Measurements from ENCODE around the gene TSPAN18.

The TSPAN18 gene

DNA sequence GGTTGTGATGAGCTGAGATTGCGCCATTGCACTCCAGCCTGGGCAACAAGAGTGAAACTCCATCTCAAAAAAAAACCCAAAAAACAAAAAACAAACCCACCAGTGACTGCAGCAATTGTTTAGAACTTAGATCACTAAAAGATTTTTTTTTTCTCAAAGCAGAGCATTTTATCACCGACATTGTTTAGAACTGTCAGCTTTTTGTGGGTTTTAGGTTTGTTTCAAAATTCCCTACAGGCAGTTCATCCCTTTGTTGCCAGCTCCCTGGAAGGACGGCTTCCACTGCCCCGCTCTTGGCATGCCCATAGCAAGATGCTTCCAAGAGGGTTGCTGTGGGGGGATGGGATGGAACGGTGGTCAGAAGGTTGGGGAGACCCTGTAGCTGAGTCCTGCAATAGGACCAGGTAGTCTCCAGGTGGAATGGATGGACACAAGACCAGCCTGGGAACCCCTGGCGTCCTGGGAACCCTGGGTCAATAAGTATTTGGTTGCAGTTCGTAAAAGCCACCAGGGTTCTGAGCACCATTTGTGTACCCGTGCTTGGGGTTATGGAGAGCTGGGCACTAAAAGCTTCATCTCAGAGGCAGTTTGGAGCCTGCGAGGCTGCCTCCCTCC lies 46.7 kb downstream of the TSPAN18 start:
- H3K4me1 Mint-ChIP-seq, result no peaks in the 10 kb centered on the region
- no peak for ATAC-seq
- H3K4me3 Mint-ChIP-seq, result no peak overlapping the region
- no peaks in the 10 kb centered on the region for H3K27me3 Mint-ChIP-seq
- peaks cover 3% of the 10 kb centered on the region for H3K36me3 Mint-ChIP-seq
- H3K27ac Mint-ChIP-seq, result no peak overlapping the region
- H3K9me3 Mint-ChIP-seq, result peaks cover 2% of the 10 kb centered on the region

DNA sequence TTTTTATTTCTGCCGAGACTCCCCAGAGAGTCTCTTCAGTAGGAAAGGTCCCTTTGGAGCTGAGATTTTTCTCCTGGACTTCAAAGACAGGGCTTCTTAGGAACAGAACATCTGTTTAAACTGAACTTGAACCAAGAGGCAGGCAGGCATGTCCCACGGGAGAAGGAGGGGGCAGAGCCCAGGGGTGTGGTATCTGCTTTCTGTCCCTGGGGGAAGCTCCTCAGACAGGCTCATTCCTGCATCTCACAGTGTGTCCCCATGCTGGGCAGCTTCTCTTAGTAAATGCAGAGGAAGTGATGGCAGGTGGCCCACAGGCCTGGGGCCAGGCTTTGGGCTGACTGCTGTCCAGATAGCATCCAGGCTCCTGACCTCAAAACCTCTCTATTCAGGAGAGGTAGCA lies 47.3 kb downstream of the TSPAN18 start:
- no peak overlapping the region for H3K27ac Mint-ChIP-seq
- no peak overlapping the region for H3K4me3 Mint-ChIP-seq
- no peaks in the 10 kb centered on the region for H3K4me1 Mint-ChIP-seq
- H3K9me3 Mint-ChIP-seq, result no peaks in the 10 kb centered on the region
- no peak for ATAC-seq
- H3K27me3 Mint-ChIP-seq, result no peaks in the 10 kb centered on the region
- H3K36me3 Mint-ChIP-seq, result no peaks in the 10 kb centered on the region

DNA sequence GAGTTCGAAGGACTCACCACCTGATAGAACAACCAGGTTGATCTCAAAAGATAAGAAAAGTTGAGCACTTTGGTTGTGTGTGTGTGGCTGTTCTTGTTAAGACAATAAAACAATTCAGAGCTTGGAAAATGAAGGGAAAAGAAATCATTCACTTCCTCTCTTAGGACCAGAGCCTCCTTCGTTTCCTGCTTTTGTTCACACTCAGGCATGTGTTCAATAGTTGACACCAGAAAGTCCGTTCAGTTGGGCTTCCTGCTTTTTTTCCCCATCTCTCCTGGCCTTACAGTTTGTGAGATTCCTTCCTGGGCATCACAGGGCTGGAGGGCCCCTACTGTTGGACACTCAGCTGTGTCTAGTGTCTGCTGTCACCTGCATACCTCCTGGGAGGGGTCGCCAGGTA lies 48.0 kb downstream of the TSPAN18 start:
- no peak overlapping the region for H3K4me3 Mint-ChIP-seq
- ATAC-seq, result no peak
- no peaks in the 10 kb centered on the region for H3K4me1 Mint-ChIP-seq
- H3K36me3 Mint-ChIP-seq, result no peaks in the 10 kb centered on the region
- H3K27me3 Mint-ChIP-seq, result no peaks in the 10 kb centered on the region
- no peaks in the 10 kb centered on the region for H3K9me3 Mint-ChIP-seq
- no peak overlapping the region for H3K27ac Mint-ChIP-seq

DNA sequence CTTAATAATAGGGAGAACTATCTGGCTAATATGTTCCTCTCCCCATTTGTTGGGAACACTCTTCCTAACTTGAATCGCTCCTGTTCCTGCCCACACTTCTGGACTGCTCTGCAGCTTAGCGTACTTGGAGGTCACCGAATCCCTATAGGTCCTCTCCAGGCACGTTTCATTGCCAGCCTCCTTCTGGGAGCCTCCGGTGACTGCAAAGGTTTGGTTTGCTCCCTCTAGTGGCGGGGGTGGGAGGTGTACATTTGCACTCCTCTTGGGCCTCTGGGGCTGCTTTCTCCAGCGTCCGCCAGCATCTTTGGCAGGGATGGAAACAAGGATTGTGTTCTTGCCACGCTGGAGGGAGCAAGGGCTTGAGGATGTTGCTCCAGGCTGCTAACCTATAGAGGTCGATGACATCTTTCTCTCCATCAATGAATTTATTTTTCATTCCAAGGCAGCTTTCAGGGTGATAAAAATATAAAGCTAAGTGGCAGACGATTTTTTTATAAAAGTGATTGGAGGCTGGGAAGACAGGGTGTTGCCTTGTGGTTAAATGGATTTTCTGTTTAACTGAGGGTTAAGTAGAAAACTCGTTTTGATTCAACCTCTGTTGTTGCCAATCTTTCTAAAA lies 48.7 kb downstream of the TSPAN18 start:
- peak; percentile 63 for ATAC-seq
- Mint-ChIP-seq H3K9me3 (no peaks in the 10 kb centered on the region), H3K36me3 (no peaks in the 10 kb centered on the region), H3K27me3 (no peaks in the 10 kb centered on the region), H3K4me3 (no peak overlapping the region), H3K27ac (no peak overlapping the region), H3K4me1 (no peaks in the 10 kb centered on the region)

- ATAC-seq, result no peak
- Mint-ChIP-seq H3K4me1 (no peaks in the 10 kb centered on the region), H3K27me3 (no peaks in the 10 kb centered on the region), H3K36me3 (no peaks in the 10 kb centered on the region), H3K4me3 (no peak overlapping the region), H3K27ac (no peak overlapping the region), H3K9me3 (no peaks in the 10 kb centered on the region)
These were observed 49.3 kb downstream of the TSPAN18 start for GRCh38 chr11:44775985-44776446.

DNA sequence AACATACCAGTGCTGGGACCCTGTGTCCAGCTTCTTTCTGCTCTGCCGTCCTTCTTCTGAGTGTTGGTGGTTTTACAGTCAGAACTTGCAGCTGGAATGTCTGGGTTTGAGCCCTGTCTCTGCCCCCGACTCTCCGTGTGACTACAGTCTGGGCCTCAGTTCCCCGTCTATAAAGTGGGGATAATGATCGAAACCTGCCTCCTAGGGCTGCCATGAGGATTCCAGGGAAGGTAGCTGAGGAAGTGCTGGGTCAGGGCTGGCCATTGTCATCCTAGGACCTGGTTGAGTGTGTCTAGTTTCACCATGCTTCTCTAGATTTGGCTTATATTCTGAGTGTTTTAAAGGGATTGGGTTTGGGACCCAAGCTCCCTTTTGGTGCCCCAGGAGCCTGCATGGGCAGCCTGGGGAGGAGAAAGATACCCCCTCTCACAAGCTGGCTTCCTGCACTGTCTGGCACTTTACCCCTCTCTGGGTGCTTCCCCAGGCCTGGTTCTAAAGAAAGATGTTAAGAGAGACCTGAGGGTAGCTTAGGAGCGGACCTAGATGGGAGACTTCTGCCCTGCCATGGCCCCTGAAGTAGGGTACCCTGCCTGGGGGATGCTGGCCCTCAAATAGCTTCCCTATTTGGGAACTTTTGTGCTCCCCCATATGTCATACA lies 49.9 kb downstream of the TSPAN18 start:
- no peaks in the 10 kb centered on the region for H3K4me1 Mint-ChIP-seq
- no peaks in the 10 kb centered on the region for H3K27me3 Mint-ChIP-seq
- no peaks in the 10 kb centered on the region for H3K9me3 Mint-ChIP-seq
- no peak overlapping the region for H3K27ac Mint-ChIP-seq
- no peak overlapping the region for H3K4me3 Mint-ChIP-seq
- no peak for ATAC-seq
- no peaks in the 10 kb centered on the region for H3K36me3 Mint-ChIP-seq

- no peaks in the 10 kb centered on the region for H3K4me1 Mint-ChIP-seq
- no peak overlapping the region for H3K27ac Mint-ChIP-seq
- H3K4me3 Mint-ChIP-seq, result no peak overlapping the region
- ATAC-seq, result no peak
- no peaks in the 10 kb centered on the region for H3K36me3 Mint-ChIP-seq
- H3K9me3 Mint-ChIP-seq, result no peaks in the 10 kb centered on the region
- H3K27me3 Mint-ChIP-seq, result no peaks in the 10 kb centered on the region
These were observed 50.7 kb downstream of the TSPAN18 start for GRCh38 chr11:44777209-44778194.

GRCh38 chr11:44778195-44779100 lies 51.7 kb downstream of the TSPAN18 start:
- Mint-ChIP-seq H3K27me3 (no peaks in the 10 kb centered on the region), H3K4me1 (no peaks in the 10 kb centered on the region), H3K27ac (no peak overlapping the region)

GRCh38 chr11:44779736-44780520 lies 53.2 kb downstream of the TSPAN18 start:
- H3K4me1 Mint-ChIP-seq, result no peaks in the 10 kb centered on the region
- no peaks in the 10 kb centered on the region for H3K9me3 Mint-ChIP-seq
- no peak overlapping the region for H3K4me3 Mint-ChIP-seq
- no peak for ATAC-seq
- H3K27ac Mint-ChIP-seq, result no peak overlapping the region
- no peaks in the 10 kb centered on the region for H3K36me3 Mint-ChIP-seq
- no peaks in the 10 kb centered on the region for H3K27me3 Mint-ChIP-seq

More at GRCh38 chr11:44778195-44779100, 51.7 kb downstream of the TSPAN18 start:
- no peak for ATAC-seq
- no peak overlapping the region for H3K4me3 Mint-ChIP-seq
- H3K36me3 Mint-ChIP-seq, result no peaks in the 10 kb centered on the region
- no peaks in the 10 kb centered on the region for H3K9me3 Mint-ChIP-seq

DNA sequence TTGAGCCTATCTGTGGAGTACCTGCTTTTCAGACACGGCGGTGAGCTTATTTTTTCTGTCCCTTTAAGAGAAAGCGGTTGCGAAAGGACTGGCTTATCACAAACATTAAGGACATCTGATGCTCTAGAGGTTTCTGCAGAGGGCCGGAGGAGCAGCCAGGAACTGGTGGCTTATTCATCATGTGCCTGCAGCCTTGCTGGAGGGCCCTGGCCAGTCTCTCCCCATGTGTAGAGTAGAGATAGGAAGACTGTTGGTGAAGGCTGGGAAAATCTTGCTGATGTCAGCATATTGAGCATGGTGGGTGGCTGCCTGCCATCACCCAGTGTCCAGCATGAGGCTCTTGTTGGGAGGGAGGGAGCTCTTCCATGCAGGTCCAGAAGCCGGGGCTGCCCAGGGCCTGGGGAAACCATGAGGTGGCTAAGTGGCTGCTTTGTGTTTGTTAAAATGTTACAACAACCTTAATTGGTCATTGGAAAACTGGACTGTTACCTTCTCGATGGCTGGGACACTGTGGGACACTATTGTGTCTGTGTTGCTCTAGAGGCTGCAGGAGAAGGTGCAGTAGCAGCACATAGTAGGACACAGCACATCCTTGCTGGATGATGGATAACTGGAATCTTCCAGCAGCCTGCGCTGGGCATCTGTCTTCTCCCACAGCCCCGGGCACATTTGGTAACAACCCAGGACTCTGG lies 54.3 kb downstream of the TSPAN18 start:
- ATAC-seq, result no peak
- Mint-ChIP-seq H3K36me3 (no peaks in the 10 kb centered on the region), H3K27me3 (no peaks in the 10 kb centered on the region), H3K27ac (no peak overlapping the region), H3K4me1 (no peaks in the 10 kb centered on the region), H3K9me3 (no peaks in the 10 kb centered on the region), H3K4me3 (no peak overlapping the region)

DNA sequence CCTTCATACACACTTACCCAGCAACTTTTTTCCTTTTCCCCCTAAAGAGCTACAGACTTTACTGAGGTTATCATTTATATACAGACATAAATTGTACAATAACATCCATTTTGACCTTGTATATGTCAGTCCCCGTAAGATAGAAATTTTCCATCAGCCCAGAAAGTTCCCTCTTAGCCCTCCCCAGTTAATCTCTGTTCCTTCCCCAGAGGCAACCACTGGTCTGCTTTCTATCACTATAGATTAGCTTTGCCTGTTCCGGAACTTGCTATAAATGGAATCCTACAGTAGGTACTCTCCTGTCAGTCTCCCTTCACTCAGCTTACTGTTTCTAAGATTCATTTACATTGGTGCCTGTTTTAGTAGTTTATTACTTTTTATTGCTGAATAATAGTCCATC lies 54.9 kb downstream of the TSPAN18 start:
- H3K27ac Mint-ChIP-seq, result no peak overlapping the region
- no peaks in the 10 kb centered on the region for H3K9me3 Mint-ChIP-seq
- H3K36me3 Mint-ChIP-seq, result no peaks in the 10 kb centered on the region

GRCh38 chr11:44782478-44782877 lies 55.7 kb downstream of the TSPAN18 start:
- Mint-ChIP-seq H3K36me3 (no peaks in the 10 kb centered on the region), H3K4me1 (no peaks in the 10 kb centered on the region), H3K4me3 (no peak overlapping the region), H3K27me3 (peaks cover 2% of the 10 kb centered on the region), H3K9me3 (no peaks in the 10 kb centered on the region), H3K27ac (no peak overlapping the region)
- no peak for ATAC-seq

More for the DNA sequence above, 54.9 kb downstream of the TSPAN18 start:
- Mint-ChIP-seq H3K4me1 (no peaks in the 10 kb centered on the region), H3K27me3 (no peaks in the 10 kb centered on the region), H3K4me3 (no peak overlapping the region)
- ATAC-seq, result no peak

- no peaks in the 10 kb centered on the region for H3K9me3 Mint-ChIP-seq
- no peak overlapping the region for H3K27ac Mint-ChIP-seq
- no peak for ATAC-seq
- H3K36me3 Mint-ChIP-seq, result no peaks in the 10 kb centered on the region
- H3K27me3 Mint-ChIP-seq, result peaks cover 8% of the 10 kb centered on the region
- H3K4me1 Mint-ChIP-seq, result no peaks in the 10 kb centered on the region
- H3K4me3 Mint-ChIP-seq, result no peak overlapping the region
These were observed 57.6 kb downstream of the TSPAN18 start for GRCh38 chr11:44784436-44784760.

All from stimulated activated memory B cell treated with anti-CD40 and anti-IgM and Interleukin-4, amounts not matched to agents 10 μg/mL and 1 μg/mL and 100 μg/mL, for 72 hours (primary cell).